Inflammatory macrophage (primary cell): ENCODE results near the gene NDUFS3.
"Not testable (repeated sequence)": the region's sequence is repeated elsewhere in the genome, so short reads cannot be mapped to it uniquely, and the experiment has no call there.

ENCODE experiments used
- DNase-seq, 2 donors: peaks; one replicate each; pipeline ENCODE4 v3.0.0-alpha.2; 2020 to 2022

The NDUFS3 gene

DNA sequence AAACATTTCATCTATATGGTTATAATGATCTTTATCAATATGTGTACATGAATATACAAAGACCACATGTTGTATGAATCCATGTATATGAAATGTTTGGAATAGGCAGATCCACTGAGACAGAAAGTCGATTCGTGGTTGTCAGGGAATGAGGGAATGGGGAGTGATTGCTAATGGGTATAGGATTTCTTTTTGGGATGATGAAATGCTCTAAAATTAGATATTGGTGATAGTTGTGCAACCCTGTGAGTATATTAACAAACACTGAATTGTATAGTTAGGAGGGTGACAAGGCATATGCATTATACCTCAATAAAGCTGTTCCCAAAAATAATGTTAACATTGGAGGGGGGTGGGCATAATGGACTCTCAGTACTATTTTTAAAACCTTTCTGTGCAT lies 18.4 kb upstream of the NDUFS3 start:
- DNase-seq = no peak

DNA sequence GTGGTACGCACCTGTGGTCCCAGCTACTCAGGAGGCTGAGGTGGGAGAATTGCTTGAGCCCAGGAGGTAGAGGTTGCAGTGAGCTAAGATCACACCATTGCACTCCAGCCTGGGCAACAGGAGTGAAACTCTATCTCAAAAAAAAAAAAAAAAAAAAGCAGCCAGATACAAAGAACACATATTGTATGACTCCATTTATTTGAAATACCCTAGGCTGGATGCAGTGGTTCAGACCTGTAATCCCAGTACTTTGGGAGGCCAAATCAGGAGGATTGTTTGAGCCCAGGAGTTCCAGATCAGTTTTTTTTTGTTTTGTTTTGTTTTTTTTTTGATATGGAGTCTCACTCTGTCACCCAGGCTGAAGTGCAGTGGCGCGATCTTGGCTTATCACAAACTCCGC lies 16.5 kb upstream of the NDUFS3 start:
- DNase-seq = not testable (repeated sequence)

DNA sequence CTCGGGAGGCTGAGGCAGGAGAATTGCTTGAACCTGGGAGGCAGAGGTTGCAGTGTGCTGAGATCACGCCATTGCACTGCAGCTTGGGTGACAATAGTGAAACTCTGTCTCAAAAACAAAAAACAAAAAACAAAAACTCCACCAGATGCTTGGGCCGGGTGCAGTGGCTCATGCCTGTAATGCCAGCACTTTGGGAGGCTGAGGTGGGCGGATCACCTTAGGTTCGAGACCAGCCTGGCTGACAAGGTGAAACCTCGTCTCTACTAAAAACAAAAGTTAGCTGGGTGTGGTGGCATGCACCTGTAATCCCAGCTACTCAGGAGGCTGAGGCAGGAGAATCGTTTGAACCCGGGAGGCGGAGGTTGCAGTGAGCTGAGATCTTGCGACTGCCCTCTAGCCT lies 14.5 kb upstream of the NDUFS3 start:
- not testable (repeated sequence) for DNase-seq

DNA sequence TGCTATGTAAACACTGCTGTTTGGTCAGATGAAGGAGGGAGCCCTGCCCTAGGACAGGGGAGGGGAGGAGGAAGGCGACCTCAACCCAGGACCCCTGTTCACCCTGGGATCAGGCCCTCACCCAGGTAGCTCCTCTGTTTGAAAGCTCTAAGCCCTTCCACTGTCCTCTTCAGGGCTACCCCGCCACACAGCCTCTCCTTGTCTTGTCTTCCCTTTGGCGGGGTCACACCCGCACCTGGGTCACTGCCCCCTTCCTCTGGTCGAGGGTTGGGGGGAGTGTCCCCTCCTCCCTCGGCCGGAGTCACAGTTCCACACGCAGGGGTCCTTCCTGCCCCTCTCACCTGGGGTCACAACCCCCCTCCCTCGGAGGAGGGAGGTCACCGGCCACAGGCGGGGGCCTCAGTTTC lies 13.9 kb upstream of the NDUFS3 start:
- no peak for DNase-seq

DNA sequence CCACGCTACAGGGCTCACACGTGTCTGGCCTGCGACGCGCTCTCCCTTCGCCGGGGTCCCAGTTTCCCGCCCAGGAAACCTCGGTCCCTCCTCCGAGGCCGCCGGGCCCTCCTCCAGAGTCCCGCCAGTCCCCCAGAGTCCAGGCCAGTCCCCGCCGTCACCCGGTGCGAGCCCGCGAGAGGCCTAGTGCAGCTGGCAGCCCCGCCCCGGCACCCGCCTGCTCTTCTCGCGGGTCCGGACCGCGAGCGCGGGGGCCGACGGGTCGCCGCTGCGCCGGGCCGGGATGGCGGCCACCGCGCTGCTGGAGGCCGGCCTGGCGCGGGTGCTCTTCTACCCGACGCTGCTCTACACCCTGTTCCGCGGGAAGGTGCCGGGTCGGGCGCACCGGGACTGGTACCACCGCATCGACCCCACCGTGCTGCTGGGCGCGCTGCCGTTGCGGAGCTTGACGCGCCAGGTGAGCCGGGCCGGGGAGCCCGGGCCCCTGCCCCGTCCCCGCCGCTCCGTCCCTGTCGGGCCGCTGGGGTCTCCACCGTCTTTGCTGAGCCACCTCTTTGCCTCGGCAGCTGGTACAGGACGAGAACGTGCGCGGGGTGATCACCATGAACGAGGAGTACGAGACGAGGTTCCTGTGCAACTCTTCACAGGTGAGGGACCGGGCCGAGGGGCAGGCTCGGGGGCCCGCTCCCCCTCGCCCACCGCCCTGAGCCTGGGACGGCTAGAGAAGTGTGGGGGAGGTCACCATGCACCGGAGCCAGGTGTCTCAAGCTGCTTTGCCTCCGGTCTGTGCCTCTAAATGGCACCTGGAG lies 13.3 kb upstream of the NDUFS3 start, which contains the start of gene PTPMT1:
Gene PTPMT1, plus strand, starts transcription at position 260 of the 809 bp plus-strand sequence. Its CDS starts 24 bp downstream, at position 284.
- DNase-seq = peak; percentile 60 to 82

DNA sequence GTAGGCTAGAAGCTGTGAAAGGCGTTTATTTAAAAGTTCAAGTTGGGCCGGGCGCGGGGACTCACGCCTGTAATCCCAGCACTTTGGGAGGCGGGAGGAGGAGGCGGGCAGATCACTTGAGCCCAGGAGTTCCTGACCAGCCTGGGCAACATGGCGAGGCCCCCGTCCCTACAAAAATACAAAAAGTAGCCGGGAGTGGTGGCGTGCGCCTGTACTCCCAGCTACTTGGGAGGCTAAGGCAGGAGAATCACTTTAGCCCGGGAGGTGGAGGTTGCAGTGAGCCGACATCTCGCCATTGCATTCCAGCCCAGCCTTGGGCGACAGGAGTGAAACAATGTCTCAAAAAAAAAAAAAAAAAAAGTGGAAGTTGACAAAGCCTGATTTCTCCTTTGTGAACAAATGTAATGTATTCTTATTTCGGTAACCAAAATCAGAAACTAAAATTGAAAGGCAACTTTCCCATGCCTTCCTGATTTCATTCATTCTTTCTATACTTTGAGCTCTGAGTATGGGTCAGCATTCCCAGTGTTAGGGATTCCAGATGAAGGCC lies 12.7 kb upstream of the NDUFS3 start:
- DNase-seq = peak; percentile 30 to 46

DNA sequence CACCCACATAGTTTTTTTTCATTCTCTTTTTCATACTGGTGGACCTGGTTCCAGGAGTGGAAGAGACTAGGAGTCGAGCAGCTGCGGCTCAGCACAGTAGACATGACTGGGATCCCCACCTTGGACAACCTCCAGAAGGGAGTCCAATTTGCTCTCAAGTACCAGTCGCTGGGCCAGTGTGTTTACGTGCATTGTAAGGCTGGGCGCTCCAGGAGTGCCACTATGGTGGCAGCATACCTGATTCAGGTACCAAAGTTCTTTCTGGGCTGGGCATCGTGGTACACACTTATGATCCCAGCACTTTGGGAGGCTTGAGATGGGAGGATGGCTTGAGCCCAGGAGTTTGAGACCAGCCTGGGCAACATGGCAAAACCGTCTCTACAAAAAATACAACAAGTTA lies 9.2 kb upstream of the NDUFS3 start:
- DNase-seq = no peak

DNA sequence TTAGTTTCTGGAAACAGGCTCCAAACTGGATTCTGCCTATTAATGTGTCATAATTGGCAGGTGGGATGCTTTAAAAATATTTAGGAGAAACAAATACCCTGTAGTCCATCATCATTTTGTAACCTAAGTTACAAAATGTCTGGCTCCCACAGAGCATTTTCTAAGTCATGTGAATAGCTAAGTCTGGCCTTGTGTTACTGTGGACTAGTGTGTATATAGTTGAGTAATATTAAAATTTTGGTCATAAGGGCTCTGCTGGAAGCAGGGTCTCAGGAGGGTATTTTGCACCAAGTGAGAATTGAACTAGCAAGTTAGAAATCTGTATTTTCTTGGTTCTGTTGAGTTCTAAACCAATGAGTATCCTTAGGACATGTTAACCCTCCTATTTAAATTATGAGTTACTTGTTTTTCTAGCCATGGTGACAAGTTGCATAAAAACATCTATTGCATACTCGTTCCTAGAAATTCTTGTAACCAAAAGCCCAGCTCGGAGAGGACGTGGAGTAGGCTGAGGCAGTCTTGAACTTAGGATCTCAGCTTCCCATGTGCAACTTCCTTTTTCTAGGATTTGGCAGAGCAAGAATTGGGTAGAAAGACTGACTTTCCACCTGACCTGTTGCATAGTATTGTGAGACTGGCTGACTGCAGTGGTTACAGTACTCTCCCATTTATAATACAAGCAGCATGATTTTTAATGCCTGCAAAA lies 8.1 kb upstream of the NDUFS3 start:
- DNase-seq = peak; percentile 94 to 95

DNA sequence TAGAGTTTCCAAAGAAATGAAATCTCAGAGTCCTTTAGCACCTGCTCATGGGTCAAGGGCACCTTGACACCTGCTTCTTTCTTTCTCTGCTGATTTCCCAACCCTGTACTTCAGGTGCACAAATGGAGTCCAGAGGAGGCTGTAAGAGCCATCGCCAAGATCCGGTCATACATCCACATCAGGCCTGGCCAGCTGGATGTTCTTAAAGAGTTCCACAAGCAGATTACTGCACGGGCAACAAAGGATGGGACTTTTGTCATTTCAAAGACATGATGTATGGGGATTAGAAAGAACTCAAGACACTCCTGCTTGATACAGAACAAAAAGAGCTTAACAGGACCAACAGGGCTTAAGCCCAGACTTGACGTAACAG lies 7.5 kb upstream of the NDUFS3 start:
- DNase-seq = no peak

DNA sequence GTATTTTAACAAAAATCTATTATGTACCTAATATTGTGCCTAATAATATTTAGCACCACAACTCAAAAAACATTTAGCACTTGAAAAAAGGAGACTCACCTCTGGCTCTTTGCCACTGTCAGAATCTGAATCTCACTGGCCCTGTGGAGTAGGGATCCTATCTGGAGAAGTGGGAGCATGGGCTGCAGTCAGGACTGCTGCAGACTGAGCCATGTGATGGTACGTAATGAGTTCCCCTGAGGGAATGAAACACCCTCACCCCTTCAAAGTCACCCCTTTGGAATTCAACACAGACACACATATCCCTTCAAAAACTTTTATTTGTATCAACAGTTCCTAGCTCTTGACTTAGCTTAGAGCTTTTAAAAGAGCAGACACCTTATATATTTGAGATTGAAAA lies 7.0 kb upstream of the NDUFS3 start:
- DNase-seq = no peak

DNA sequence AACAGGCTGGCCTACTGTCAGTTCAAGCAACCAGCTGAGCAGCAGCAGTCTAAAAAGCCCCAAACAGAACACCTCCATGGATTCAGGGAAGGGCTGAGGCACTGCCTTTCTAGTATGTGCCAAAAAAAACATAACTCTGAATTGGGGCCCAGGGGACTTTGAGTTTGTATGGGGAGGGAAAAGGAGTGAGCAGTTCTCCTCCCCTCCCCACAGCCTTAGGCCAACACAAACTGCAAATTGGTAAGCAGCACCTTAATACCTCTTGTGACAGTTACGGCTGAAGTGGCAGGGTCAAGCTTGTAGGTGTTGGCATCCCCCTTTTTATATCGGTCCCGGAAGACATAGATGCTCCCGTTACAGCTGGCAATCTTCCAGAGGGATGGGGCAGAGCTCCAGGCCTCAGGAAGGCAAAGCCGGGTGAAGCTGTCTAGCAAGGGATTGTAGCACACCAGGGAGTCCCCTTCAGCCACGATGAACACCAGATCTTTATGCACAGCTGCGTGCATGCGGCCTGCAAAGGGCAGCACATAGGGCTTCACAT lies 6.1 kb upstream of the NDUFS3 start:
- no peak for DNase-seq

DNA sequence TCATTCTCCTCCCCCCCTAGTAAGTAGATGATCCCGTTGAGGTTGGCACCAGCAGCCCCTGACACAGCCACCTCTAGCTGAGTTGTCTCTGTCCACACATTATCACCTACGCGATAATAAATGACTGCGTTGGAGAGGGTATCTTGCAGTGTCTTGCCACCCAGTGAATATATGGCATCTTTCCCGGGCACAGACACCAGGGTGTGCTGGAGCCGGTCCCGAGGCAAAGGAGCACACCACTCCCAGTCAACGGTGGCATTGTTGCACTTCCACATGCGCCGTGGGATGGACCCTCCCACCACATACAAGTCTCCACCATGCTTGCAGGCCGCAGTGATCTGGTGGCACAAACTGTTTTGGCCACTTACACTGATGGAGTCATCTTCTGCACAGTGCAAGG lies 5.6 kb upstream of the NDUFS3 start:
- no peak for DNase-seq

DNA sequence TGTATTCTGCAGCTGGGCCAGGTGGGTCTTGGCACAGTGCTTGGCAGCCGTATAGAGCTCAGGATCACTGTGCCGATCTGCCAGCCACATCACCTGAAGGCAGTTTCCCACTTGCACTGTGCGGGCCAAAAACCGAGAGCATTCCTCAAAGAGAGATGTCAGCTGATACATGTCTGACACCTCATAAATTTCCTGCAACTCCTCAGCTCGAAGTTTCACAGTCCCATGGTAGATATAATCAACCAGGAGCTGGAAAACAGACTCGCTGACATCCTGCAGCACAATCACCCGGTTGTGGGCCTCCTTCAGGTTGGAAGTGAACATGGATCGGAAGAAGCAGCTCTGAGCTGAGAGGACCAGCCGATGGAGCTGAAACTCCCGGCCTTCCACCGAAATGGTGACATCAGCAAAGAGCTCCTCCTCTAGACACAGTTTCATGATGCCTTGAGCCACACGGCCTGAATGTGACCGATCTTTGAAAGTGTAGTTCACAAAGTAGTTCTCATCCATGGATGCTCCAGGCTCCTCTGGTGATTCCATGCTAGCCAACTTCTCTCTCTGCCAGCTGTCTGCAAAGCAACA lies 1.3 kb upstream of the NDUFS3 start:
- no peak for DNase-seq

DNA sequence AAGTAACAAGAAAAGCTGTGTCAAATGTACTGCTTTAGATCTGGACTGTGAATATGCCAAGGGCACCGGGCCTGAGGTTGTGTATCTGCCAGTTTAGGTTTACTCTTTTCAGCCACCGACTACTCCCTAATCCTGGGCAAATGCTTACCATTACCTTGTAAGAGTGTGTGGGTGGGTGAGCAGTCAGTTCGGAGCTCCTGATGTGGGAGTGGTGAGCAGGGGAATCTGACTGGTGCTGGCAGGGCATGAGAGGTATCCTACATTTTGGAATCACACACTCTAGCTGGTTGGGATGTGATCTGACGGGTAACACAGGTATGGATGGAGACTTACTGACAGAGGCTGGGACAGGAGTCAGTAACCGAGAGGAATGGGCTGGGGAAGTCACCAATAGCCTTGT lies 5.0 kb downstream of the NDUFS3 start:
- DNase-seq = no peak

DNA sequence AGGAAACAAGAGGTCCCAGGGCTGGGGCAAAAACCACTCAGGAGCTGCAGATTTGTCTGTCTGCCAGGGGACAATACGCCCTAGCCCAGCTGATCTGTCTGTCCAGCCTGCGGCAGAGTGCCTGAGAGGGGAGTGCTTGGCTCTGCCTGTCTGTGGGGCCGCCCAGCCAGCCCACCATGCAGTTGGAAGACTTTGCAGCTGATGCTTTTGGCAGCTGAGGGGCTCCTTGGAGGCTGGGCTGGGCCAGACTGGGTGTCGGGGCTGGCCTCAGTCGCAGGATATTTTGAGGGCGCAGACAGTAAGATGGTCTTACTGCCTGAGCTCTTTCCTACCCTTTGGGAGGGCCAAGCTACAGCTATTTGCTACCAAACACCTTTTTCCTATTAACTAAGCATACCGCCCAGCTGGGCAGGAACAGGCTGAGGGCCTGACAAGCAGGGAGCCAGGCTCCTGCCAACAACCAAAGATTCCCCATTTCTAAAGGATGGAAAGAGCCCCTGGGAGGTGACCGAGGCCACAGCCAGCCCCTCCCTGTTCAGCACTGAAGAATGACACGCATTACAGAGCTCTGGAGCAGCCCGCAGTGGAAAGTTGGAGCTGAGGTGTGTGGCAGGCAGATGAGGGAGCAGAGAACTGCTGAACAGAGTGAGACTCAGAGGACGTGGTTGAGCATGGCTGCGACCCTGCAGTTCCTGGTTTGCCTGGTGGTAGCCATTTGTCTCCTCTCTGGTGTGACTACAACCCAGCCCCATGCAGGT lies 7.4 kb downstream of the NDUFS3 start, which contains the start of gene FAM180B:
Gene FAM180B, plus strand, starts transcription at position 581 of the 758 bp plus-strand sequence. Its CDS starts 91 bp downstream, at position 672.
- DNase-seq = no peak

DNA sequence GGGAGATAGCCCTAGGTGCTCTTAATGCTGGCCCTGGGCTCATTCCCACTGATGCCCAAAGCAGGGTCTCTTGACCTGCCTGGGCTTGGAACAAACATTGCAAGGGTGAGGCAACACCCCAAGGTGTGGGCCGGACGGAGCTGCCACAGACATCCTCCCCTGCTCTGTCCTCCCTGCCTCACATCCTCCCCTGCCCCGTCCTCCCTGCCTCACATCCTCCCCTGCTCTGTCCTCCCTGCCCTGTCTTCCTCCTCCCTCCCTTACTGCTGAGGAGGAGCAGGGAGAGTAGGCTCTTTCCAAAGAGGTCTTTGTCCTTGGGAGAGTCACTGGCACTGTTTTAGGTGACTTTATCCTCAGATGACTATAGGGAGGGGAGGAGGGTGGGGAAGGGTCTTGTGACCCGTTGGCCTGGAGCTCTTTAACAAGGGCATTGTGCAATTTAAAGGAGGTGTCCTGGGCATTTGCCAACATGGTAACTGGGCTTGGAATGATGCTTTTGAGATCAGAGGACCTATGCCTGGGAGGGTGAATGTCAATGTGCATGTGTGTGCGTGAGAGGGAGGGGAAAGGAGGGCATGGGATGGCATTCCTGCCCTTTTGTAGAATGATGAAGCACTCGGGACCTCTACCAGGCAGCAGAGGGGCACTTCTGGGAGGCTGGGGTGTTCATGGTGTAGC lies 8.3 kb downstream of the NDUFS3 start:
- DNase-seq = peak; percentile 69 to 80

DNA sequence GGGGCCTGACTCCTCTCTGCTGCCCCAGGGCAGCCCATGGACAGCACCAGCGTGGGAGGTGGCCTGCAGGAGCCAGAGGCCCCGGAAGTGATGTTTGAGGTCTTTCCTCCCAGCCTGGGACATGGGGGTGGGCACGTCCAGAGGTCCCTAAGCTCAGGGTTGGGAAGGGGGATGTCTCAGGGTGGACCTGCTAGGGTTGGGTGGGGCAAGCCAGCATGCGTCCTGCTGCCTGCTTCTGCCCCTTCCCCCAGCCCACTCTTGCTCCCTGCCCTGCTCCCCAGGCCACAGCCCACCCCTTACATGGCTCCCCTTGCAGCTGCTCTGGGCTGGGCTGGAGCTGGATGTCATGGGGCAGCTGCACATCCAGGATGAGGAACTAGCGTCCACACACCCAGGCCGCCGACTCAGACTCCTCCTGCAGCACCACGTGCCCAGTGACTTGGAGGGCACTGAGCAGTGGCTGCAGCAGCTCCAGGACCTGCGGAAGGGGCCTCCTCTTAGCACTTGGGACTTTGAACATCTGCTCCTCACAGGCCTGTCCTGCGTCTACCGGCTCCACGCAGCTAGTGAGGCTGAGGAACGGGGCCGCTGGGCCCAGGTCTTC lies 9.0 kb downstream of the NDUFS3 start:
- peak; percentile 90 to 96 for DNase-seq

DNA sequence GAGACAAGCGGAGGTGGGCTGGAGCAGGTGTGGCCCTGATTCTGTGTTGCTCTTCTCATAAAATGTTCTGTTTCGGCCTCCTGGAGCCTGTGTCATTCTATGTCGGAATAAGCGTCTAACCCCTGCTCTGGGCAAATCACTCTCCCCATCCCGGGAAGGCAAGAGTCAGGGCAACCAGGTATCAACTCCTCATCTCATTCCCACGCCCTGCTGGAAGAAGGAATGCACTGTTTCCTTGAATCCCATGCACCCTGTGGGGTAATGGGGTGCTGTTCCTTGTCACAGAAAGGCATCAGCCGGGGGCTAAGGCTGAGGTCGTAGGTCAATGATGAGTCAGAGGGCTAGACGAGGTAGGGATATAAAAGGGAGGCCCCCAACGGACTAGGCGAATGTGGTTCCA lies 10.2 kb downstream of the NDUFS3 start:
- DNase-seq = no peak

DNA sequence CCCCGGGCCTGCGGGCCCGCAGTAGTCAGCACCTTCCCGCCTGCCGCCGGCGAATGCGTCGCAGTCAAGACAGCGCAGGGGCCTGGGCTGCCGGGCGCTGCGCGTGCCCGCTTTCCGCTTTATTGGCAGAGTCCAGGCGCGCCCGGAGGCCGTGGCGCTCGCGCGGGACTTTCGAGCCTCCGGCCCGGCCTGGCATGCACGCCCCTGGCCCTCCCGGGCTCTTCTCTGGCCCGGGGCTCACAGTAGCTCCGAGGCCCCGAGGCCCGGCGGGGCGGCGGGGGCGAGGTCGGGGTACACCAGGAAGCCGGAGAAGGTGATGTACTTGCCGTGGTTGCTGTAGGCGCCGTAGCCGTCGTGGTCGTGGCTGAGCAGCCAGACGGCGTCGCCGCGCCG lies 10.7 kb downstream of the NDUFS3 start:
- DNase-seq = no peak

DNA sequence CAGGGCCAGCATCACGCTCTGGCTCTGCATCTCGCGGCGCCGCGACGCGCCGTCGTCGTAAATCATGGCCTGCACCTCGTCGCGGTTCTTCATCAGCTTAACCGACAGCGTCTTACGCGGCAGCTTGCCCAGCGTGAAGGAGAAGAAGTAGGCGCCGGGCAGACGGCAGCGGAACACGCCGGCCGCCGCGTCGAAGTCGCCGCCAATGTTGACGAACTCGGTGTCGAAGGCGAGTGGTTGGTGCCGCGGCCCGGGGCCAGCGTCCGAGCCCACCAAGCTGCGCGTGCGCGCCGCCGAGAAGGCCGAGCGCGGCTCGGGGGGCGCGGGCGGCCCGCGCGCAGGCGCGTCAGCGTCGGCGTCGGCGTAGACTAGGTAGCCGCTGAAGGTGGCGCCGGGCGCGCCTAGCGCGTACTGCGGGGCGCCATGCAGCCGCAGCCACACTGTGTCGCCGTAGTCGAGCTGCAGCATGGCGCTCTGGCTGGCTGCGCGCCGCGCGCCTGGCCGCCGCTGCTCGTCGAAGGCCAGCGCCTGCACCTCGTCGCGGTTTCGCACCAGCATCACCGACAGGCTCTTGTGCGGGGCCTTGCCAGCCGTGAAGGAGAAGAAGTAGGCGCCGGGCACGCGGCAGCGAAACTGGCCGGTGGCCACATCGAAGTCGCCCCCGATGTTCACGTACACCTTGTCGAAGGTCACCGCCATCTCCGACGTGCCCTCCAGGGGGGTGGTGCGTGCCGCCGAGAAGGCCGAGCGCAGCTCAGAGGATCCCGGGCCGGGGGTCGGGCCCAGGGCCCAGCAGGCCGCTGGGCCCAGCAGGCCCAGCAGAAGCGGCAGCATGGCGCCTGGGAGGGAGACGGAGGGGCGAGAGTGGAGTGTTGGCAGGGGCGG lies 11.3 kb downstream of the NDUFS3 start:
- no peak for DNase-seq
